ENCODE results near the gene TNRC18.
A peak's percentile ranks its signal among the peaks of the same experiment; 100 is the strongest.
"Not testable (repeated sequence)": the region's sequence is repeated elsewhere in the genome, so short reads cannot be mapped to it uniquely, and the experiment has no call there.

TNRC18 gene

DNA sequence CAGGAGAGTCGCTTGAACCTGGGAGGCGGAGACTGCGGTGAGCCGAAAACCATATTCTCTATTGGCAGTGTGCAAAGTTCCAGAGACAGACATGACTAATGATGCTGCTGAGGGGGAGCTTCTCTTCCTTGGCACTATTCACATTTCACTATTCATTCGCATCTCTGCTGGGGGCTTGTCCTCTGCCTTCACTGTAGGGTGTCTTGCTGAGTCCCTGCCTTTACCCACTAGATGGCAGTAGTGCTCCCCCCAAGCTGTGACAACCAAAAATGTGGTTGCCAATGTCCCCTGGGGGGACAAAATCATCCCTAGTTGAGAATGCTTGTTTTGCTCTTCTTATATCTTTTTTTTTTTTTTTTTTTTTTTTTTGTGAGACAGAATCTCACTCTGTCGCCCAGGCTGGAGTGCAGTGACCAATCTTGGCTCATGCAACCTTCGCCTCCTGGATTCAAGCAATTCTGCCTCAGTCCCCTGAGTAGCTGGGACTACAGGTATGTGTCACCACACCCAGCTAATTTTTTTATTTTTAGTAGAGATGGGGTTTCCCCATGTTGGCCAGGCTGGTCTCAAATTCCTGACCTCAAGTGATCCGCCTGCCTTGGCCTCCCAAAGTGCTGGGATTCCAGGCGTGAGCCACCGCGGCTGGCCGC lies 57.5 kb downstream of the TNRC18 start:
- in situ Hi-C loops (cut with HindIII; ENCODE audit: low pct_ligation_motif_present, low sequenced_read_pairs); H3K4me3 ChIP-seq (ENCODE audit: low read depth, low read length); H3K27ac ChIP-seq; H3K27me3 ChIP-seq (replicated peaks): not testable (repeated sequence)
- H3K36me3 ChIP-seq (replicated peaks) = peaks cover 30% of the 10 kb centered on the region
- peak; percentile 59 for DNase-seq
- TF ChIP-seq, protein P1, sequence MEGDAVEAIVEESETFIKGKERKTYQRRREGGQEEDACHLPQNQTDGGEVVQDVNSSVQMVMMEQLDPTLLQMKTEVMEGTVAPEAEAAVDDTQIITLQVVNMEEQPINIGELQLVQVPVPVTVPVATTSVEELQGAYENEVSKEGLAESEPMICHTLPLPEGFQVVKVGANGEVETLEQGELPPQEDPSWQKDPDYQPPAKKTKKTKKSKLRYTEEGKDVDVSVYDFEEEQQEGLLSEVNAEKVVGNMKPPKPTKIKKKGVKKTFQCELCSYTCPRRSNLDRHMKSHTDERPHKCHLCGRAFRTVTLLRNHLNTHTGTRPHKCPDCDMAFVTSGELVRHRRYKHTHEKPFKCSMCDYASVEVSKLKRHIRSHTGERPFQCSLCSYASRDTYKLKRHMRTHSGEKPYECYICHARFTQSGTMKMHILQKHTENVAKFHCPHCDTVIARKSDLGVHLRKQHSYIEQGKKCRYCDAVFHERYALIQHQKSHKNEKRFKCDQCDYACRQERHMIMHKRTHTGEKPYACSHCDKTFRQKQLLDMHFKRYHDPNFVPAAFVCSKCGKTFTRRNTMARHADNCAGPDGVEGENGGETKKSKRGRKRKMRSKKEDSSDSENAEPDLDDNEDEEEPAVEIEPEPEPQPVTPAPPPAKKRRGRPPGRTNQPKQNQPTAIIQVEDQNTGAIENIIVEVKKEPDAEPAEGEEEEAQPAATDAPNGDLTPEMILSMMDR (IDR thresholded peaks at IDR 0.05; ENCODE audit: low read depth, low read length, missing control alignments) = peak; percentile 92

DNA sequence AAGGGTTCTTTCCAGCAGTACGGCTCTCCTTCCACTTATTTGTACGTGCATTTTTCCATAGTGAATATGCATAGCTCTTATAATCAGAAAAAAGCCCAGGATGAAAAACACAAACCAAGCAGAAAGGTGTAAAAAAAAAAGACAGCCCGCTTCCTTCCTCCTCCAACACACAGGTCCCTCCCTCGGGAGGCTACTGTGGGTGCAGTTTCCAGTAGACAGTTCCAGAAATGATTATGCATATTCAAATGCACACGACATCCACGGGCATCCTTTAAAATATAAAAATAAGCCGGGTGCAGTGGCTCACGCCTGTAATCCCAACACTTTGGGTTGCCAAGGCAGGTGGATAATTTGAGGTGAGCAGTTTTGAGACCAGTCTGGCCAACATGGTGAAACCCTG lies 59.9 kb downstream of the TNRC18 start:
- TF ChIP-seq, protein P1 (IDR thresholded peaks at IDR 0.05; ENCODE audit: low read depth, low read length, missing control alignments) = no peak
- H3K36me3 ChIP-seq (replicated peaks) = peaks cover 40% of the 10 kb centered on the region
- in situ Hi-C loops (cut with HindIII; ENCODE audit: low pct_ligation_motif_present, low sequenced_read_pairs) = no loop called here
- no peak overlapping the region for H3K4me3 ChIP-seq (ENCODE audit: low read depth, low read length)
- H3K27ac ChIP-seq = no peak overlapping the region
- H3K27me3 ChIP-seq (replicated peaks) = no peaks in the 10 kb centered on the region
- no peak for DNase-seq

DNA sequence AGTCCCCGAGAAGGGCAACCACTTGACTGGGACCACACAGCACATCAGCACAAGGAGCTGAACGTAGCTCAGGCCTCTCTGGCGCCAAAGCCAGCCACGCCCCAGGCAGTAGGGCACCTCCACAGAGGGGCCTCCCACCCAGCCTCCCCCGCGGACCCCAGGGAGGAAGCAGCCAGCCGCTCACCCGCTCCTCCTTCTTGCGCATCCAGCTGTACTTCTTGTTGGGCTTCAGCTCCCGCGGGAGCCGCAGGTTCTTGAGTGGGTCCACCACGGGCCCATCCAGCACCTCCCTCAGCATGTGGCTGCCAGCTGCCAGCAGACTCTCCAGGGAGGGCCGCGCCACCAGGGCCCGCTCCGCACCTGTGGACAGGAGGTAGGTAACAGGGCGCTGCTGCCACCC lies 61.2 kb downstream of the TNRC18 start:
- H3K27me3 ChIP-seq (replicated peaks) = no peaks in the 10 kb centered on the region
- H3K4me3 ChIP-seq (ENCODE audit: low read depth, low read length) = no peak overlapping the region
- TF ChIP-seq, protein P1 (IDR thresholded peaks at IDR 0.05; ENCODE audit: low read depth, low read length, missing control alignments) = no peak
- no peak for DNase-seq
- in situ Hi-C loops (cut with HindIII; ENCODE audit: low pct_ligation_motif_present, low sequenced_read_pairs) = no loop called here
- H3K36me3 ChIP-seq (replicated peaks) = peaks cover 51% of the 10 kb centered on the region
- H3K27ac ChIP-seq = no peak overlapping the region

DNA sequence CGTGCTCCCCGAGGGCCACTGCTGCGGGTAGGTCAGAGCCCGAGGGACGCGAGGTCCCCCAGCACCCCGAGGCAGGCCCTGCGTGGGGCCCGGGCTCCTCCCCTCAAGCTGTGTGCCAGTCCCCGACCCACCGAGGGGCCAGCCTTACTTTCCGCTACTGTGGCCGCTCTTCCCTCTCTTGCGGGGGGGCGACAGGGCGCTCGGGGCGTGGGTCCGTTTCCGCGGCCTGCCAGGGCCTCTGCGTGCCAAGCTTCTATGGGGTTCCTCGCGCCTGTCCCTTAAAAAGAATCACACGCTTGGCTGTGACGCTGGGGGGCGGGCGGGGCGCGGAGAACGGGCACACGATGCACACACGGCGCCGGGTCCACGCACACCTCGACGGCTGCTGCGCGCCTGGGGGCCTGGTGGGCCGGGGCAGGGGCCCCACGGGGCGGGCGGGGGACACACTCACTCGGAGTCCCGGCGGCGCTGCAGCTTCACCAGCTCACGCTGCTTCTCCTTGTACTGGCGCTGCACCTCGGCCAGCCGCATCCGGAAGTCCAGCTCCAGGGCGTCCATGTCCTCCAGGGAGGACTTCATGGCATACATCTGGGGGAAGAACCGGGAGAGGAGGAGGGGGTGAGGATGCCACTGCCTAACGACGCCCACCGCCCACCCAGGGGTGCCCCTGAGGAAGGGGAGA lies 62.0 kb downstream of the TNRC18 start:
- in situ Hi-C loops (cut with HindIII; ENCODE audit: low pct_ligation_motif_present, low sequenced_read_pairs) = no loop called here
- Histone ChIP-seq H3K4me3 (ENCODE audit: low read depth, low read length) (no peak overlapping the region), H3K36me3 (replicated peaks) (peaks cover 55% of the 10 kb centered on the region), H3K27ac (no peak overlapping the region), H3K27me3 (replicated peaks) (no peaks in the 10 kb centered on the region)
- TF ChIP-seq, protein P1 (IDR thresholded peaks at IDR 0.05; ENCODE audit: low read depth, low read length, missing control alignments) = no peak
- no peak for DNase-seq

GRCh38 chr7:5360971-5361370 lies 62.7 kb downstream of the TNRC18 start:
- H3K27me3 ChIP-seq (replicated peaks) = no peaks in the 10 kb centered on the region
- in situ Hi-C loops (cut with HindIII; ENCODE audit: low pct_ligation_motif_present, low sequenced_read_pairs) = no loop called here
- TF ChIP-seq, protein P1 (IDR thresholded peaks at IDR 0.05; ENCODE audit: low read depth, low read length, missing control alignments) = no peak
- H3K4me3 ChIP-seq (ENCODE audit: low read depth, low read length) = no peak overlapping the region
- H3K36me3 ChIP-seq (replicated peaks) = peaks cover 57% of the 10 kb centered on the region
- H3K27ac ChIP-seq = no peak overlapping the region
- no peak for DNase-seq

Measured in brain microvascular endothelial cell (primary cell).